ENCODE results near the gene CALML4.
"Not testable (repeated sequence)": the region's sequence is repeated elsewhere in the genome, so short reads cannot be mapped to it uniquely, and the experiment has no call there.

CALML4 gene, protein sequence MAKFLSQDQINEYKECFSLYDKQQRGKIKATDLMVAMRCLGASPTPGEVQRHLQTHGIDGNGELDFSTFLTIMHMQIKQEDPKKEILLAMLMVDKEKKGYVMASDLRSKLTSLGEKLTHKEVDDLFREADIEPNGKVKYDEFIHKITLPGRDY

DNA sequence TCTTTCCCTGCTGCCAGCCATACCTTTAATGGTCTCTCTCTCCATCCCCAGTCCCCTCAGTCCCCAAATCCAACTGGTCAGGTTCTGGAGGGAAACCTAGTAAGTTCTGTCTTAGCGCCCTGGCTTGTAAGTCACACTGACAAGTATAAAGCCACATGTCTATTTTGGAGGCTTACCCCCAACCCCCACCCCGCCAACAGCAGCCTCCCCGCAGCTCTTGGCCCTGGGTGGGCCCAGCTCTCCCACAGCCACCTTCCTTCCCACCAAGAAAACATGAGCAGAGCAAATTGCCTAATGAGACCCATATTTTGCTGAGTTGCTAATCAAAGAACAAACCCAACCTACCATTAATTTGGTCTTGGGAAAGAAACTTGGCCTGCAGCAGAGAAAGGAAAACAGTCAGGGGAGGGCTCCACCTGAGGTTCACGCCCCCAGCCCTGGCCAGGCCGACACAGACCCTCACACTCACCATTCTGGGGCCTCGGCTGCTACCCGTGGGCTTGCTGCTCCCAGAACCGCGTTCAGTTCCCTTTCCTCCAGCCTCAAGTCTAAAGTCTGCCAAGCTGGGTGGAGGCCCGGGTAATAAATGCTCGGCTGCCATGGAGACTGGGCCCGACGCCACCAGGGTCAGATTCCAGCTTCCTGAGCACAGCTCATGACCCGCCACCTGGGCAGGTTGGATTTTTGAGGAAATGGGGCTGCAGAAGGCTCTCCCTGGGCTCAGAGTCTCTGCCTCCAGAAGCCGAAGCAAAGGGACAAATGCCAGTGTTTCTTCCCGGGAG lies at the start of gene CALML4:
Gene CALML4, minus strand, starts transcription at position 557 of the 782 bp plus-strand sequence. Its CDS starts 85 bp downstream, at position 472.
- peak; percentile 38 for DNase-seq

DNA sequence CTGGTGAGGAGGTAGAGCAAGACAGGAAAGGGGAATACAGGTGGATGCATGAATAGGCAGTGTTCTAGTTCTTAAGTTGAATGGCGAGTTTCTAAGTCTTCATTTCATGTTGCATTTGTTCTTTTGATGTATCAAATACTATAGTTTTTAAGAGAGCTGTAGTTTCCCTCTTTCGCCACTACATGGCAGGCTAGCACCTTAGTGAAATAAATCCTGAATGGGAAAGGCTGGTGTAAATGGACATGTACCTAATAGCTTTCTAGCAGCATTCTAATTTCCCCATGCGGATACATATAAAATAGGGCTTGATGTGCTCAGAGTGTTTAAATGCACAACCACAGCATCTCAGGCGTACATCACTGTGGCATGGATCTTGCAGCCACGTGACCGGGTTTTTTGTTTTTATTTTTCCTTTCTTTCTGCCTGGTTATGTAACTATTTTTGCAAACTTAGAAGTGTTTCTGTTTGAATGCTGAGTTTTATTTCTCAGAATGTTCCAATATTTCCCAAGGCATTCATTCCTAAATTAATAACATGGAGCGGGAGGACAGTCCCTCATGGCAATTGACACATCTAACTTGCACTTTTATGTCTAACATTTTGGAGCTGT lies 47.9 kb upstream of the CALML4 start:
- DNase-seq: peak; percentile 9

DNA sequence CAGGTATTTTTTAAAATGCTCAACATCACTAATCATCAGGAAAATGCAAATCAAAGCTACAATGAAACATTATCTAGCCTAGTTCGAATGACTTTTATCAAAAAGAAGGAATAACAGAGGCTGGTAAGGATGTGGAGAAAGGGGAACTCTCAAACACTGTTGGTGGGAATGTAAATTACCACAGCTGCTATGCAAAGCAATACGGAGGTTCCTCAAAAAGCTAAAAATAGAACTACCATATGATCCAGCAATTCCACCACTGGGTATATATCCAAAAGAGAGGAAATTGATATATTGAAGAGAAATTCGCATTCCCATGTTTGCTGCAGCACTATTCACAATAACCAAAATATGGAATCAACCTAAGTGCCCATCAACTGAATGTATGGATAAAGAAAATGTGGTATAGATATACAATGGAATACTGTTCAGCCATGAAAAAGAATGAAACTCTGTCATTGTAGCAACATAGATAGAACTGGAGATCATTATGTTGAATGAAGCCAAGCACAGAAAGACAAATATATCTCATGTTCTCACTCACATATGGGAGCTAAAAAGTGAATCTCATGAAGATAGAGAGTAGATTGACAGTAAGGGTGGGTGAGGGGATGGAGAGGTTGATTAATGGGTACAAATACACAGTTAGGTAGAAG lies 44.1 kb upstream of the CALML4 start:
- no peak for DNase-seq

DNA sequence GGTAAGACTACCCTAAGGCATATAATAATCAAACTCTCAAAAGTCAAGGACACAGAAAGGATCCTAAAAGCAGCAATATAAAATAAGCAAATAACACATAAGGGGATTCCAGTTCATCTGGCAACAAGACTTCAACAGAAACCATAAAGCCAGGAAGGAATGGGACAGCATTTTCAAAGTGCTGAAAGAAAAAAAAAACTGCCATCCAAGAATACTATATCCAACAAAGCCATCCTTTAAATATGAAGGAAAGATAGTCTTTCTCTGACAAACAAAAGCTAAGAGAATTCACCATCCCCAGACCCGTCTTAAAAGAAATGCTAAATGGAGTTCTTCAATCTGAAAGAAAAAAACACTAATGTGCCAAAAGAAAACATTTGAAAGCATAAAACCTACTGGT lies 39.1 kb upstream of the CALML4 start:
- DNase-seq: no peak

DNA sequence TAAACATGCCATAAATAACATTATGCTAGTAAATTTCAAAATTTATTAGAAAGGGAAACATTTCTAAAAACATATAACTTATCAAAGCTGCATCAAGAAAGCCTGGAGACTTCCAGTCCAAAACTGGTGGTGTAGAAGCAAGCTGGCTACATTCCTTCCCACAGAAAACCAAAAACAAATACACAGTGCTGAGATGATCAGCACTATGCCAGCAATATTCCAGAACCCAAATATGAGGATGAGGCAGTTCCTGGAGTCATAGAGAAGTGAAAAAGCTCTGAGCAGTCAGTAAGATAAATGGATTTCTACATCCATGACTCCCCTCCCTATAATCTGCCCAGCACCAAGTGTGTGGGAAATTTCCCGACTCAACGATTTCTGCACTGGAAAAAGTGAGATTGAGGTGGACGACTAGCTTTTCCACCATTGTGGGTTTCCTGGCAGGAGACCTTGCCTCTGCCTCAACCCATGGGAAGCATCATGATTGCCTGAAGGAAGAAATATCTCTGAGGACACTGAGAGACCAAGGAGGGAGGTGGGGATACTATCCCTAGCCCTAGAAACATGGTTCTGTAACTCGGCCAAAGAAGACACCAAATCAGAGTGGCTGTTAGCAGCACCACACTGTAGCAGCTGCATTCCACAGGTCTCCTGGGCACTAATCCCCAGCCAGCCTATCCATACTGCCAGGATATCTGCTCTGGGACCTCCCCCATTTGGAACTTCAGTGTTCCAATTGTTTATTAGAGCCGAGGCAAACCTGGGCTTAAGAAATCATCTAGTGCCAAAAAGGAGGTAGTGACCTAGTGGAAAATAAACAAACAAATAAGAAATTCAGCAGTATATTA lies 36.2 kb upstream of the CALML4 start:
- DNase-seq: no peak

DNA sequence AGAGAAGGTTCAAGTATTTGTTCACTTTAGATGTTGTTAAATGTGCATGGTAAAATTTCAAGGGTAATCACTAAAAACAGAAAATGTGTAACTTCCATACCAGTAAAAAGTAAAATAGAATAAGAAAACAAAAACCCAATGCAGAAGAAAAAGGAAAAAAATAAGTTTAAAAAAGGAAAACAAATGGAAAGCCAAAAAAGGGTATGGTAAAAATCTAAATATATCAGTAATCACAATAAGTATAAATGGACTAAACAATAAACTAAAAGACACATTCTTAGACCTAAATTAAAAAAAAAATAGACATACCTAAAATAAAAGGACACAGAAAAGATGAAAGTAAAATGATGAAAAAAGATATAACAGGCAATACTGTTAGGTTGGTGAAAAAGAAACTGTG lies 33.9 kb upstream of the CALML4 start:
- DNase-seq: no peak

DNA sequence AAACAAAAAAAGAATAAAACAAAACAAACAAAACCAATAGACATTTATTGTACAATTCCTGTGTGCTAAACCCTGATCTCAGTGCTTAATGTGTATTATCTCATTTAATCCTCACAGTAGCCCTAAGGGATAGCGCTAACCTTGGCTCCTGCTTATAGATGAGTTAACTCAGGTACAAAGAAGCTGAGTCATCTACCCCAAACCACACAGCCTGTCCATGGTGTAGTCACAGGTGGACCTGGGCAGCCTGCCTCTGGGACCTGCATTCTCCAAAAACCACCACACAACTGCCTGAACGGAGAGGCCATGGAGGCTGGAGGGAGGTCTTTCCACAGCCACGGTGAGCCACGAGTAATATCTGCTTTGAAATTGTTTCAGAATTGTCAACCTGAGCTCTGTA lies 29.9 kb upstream of the CALML4 start:
- DNase-seq: no peak

DNA sequence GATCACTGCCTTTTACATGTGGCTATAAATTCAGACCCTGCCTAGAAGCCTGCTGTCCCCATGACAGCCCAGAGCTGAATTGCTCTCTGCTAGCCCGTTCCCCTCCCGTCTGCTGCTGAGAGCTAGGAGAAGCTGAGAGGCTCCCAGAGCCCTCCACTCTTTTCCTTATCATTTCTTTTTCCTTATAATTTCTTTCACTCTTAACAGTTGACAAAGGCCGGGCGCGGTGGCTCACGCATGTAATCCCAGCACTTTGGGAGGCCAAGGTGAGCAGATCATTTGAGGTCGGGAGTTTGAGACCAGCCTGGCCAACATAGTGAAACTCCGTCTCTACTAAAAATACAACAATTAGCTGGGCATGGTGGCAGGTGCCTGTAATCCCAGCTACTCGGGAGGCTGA lies 29.4 kb upstream of the CALML4 start:
- DNase-seq: not testable (repeated sequence)

DNA sequence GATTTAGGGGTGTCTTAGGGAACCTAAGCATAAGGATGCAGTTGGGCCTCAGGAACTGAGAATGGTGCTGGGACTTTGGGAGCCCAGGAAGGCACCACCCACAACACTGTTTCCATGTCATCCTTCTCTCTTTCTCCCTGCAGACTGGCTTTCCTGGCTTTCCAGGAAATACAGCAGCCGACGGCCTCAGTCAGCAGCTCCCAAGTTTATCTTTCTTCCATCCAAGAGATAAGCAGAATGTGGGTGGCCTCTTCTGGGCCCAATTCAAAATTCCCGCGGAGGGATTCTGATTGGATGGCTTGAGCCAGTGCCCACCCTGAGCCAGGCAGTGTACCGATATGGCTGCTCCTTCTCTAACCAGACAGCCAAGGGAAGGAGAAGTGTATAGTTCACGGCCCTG lies 28.9 kb upstream of the CALML4 start:
- no peak for DNase-seq

DNA sequence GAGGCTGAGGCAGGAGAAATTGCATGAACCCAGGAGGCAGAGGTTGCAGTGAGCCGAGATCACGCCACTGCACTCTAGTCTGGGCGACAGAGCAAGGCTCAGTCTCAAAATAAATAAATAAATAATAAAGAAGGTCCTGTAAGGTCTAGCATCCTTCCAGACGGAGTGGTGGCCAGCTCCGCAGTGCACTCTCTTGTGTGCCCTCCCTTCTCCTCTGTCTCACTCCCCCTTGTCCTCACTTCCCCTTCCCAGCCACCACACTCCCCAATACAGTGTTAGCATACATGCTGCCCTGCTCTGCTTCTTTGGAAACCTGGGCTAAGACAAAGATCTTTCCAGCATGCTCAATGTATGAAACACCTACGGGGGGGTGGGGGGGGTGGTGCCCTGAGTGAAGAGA lies 27.8 kb upstream of the CALML4 start:
- DNase-seq: no peak

DNA sequence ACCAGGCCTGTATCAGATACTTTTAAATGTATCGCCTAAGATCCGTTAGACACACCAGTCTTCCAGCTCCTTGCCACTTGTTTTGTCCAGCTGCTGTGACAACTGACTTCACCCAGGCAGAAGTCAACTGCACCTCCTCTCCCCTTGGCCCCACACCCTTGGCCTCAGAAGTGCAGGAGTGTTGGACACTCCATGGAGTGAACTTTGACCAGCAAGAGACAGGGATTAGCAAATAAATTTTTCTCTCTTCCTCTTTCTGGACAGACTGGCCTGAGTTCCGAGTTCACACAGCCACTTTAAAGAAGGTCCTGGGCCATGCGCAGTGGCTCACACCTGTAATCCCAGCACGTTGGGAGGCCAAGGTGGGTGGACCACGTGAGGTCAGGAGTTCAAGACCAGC lies 27.3 kb upstream of the CALML4 start:
- no peak for DNase-seq

DNA sequence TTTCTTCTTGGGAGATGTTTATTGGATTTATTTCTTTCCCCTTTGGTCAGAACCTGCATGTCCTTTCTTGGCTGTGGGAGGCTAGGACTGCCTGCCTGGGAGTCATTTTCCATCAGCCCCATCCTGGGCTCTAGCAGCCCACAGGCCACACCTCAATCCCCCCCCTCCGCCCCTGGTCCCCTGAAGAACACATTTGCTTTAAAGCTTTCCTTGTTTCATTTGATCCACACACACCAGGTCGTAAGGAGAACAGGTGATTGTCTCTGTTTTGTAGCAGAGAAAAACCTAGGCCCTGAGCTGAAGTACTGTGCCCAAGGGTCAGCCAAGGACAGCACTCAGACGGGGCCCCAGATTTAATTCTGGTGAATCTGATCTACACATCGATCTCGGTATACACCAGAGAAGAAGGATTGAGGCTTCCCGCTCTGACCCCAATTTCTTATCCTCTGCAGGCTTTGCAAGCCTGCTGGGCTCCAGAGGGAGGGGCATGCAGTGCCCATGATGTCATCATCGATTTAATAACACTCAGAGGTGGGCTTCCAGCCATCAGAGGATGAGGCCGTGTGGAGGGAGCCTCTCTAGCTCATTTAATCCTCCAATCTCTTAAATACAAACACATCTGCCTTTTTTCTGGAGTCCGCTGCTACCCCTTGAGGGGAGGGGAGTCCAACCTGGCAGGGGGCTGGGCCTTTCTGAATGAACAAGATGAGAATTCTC lies 26.1 kb upstream of the CALML4 start:
- DNase-seq: no peak

DNA sequence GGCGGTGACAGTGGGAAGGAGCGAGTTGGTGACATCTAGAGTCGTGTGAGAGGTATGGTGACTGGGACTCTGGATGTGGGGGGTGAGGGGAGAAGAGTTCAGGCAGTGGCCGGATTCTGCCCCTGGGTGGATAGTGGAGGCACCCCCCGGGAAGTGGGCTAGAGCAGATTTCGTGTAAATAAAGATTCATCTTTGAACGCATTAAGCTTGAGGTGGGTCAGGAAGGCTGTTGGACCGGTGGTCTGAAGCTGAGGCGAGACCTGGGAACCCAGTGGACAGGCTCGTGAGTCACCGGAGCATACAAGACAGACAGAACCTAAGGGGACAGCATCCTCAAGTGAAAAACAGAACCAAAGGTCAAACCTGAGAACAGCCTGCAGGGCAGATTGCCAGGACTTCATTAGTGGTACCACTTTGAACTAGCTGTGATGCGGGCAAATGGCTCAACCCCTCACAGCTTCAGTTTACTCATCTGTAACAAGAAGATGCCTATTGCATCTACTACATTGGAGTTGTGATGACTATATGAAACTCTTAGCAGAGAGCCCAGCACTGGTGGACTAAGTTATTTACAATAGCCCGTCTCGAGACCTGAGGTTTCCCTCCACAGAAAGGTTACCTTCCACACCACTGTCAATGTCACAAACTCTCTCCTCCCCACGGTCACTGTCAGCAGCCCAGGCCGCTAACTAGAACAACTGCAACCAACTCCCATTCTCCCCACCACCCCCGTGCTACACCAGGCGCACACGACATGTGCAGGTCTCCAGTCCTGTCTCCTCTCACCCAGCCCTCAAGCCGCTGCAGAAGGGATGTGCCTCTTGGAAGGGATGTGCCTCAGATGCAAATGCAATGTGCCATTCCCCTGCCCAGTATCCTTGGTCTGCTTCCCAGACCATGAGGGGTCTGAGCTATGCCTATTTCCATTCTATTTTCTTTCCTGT lies 25.3 kb upstream of the CALML4 start:
- no peak for DNase-seq

DNA sequence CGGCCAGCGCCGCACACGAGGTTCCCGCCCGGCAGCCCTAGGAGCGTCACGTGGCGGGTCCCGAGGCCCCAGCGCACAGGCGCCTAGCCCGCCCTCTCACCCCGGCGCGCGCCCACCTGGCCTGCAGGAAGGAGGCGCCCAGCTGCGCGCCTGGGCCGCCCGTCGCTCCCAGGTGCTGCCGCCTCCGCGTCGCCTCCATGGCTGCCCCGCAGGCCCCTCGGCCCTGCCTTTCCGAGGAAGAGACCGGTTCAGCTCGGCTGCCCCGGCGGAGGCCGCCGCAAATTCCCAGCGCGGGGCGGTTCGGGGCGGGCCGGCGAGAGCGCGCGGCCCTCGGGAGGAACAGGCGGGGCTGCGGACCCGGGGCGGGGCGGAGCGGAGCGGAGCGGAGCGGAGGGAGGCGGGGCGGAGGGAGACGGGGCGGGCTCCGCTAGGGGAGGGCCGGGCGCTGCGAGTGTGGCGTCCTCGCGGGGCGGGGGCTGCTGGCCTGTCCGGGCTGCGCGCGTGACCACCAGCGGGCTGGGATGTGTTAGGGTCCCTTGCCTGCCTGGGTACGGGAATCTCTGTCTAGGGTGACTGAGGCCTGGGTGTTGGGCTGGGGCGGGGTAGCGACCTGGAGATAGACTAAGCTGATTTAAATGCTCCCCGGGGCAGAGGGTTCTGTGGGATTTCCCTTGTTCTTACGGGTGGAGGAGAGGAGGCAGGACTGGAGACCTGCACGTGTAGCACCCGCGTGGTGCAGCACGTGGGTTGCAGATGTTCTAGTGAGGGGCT lies 24.4 kb upstream of the CALML4 start, which contains the start of gene CLN6:
Gene CLN6, minus strand, starts transcription at position 343 of the 771 bp plus-strand sequence. Its CDS starts 144 bp downstream, at position 199.
- no peak for DNase-seq

DNA sequence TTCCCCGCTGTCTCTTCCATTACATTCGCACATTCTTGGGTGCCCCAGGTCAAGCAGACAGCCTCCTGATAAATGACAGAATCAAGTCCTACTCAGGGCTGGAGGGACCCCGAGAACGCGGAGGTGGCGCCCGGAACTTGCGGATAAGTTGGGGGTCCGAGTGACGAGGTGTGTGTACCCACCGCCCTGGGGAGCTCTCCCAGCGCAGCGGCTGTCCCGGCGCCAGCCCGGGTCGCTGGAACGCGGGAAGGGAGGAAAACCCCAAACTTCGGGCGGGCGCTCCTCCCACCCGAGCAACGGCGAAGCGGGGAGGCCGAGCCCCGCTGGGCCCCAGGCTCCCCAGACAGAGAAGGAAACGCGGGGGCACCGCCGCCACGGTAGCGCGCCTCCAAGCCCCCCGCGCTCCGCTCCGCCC lies 23.8 kb upstream of the CALML4 start:
- no peak for DNase-seq

DNA sequence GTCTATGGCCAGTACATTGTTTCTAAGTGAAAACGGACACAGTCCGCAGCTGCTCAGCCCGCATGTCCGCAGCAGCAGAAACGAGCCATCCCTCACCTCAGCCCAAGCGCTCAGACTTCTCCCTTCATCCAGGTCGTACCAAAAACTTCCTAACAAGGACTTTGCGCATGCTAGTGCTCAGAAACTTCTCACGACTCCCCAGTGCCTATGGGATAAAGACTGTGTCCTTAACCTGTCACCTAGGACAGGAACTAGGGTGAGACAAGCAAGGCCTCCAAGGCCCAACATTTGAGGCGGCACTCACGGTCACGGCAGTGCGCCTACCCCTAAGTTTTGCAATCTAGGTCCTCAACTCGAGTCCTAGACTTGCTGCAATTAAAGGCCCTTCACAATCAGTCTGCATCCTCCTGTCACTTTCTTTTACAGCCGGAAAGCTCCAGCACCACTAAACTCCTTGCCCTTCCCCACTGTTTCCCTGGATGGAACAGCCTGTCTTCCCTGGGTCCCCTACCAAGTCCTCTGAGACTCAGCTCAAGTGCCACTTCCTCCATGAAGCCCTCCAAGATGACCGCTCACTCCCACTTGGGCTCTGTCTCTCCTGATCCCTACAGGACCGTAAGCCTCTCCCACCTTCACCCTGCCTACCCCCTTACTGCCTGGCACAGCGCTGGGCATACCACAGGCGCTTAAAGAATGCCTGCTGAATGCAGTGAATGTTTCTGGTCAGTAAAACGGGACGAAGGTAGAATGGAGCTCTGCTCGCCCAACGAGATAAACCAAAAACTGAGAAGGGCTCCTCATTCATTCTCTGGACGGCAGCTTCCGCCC lies 23.2 kb upstream of the CALML4 start:
- no peak for DNase-seq

DNA sequence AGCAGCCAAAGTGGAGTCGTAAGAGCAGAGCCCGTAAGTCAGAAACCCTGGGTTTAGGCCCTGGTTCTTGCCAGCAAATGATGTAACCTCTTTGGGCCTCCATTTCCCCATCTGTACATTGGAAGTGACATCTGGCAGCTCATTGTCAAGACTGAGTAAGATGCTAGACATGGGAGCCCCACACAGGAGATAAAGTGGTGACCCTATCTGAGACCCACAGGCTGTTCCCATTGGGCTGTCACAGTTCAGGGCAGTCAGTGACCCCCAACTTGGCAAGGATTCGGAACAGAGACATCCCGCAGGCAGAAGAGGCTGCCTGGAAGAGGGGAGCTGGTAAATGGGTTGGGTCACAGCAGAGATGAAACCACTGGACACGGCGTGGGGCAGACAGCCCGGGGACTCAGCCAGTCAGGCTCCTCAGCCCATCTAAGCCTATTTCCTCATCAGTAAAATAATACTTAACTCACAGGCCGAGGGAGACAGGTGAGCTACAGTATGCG lies 22.6 kb upstream of the CALML4 start:
- no peak for DNase-seq

DNA sequence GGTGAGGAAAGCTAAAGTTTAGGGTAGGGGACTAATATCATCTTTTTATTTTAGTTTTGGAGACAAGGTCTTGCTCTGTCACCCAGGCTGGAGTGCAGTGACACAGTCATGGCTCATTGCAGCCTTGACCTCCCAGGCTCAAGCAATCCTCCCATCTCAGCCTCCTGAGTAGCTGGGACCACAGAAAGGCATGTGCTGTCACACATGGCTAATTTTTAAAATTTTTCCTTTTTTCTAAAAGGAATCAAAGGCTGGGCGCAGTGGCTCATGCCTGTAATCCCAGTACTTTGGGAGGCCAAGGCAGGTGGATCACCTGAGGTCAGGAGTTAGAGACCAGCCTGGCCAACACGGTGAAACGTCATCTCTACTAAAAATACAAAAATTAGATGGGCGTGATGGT lies 20.3 kb upstream of the CALML4 start:
- DNase-seq: not testable (repeated sequence)
